ENCODE results near the gene ACTL6B. TPM values are rescaled to one million over a fixed set of nuclear protein-coding genes. Genes with fewer than 3 reads are reported as not detected.
"Not testable (repeated sequence)": the region's sequence is repeated elsewhere in the genome, so short reads cannot be mapped to it uniquely, and the experiment has no call there.

ACTL6B gene
- total RNA-seq, 1 donor from 2014 or later: not detected

DNA sequence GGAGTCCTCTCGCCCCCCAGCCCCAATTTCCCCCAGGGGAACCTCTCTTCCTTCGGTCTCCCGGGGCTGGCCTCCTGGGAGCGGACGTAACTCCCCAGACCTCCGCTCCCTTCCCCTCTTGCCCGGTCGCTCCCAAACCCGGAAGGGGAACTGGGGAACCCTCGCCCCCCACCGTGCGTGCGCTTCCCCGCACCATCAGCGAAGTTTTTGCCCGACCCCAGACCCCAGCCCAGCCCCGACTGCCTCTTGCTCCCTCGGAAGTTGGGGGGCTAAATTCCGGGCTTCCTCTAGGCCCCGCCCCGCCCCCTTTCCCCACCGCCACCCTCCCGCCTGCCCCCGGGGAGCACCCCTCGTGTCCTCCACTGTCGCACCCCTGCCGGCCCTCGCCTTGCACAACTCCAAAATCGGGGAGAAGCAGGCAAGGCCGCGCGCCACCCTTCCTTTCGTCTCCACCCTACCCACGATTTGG, 17.7 kb upstream of the ACTL6B start:
- intact Hi-C loops (cut with micrococcal nuclease): loop anchor here (1.0 to 10.0 kb wide), 13 partner anchors 17 to 589 kb away; partner anchors contain the start of genes ACTL6B, COPS6, FBXO24 and LRCH4

DNA sequence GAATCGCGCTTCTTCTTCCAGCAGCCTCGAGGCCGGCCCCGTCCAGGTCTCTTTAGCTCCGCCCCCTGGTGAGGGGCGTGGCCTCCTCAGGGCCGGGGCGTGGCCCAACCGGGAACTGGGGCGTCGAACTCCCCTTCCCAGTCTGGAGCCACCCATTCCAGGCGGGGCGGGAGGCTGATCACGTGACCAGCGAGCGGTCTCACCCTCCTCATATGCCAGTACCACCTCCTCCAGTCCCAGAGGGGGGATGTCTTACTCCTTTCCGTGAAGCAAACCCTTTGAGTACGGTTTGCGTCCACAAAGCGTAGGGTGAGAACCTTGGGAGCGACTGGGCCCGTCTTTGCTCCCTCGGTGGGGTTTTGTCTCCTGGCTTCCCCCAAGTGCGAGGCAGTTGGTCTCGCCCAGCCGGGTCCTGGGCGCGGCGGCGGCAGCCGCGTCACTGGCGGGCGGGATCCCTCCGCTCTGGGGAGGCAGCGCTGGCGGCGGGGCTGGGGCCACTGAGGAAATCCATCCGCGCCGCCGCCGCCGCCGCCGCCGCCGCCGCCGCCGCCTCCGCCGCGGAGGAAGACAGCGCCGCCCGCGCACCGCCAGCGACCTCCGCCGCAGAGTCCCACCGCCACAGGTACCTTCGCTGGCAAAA, 17.2 kb upstream of the ACTL6B start, which contains the start of gene GNB2:
TSS of gene GNB2 (plus strand) at position 439 of the 640 bp plus-strand sequence. CDS start 2,526 bp downstream, outside the sequence.
- intact Hi-C loops (cut with micrococcal nuclease): loop anchor here (1.0 to 10.0 kb wide), 13 partner anchors 17 to 589 kb away; partner anchors contain the start of genes ACTL6B, COPS6, FBXO24 and LRCH4

DNA sequence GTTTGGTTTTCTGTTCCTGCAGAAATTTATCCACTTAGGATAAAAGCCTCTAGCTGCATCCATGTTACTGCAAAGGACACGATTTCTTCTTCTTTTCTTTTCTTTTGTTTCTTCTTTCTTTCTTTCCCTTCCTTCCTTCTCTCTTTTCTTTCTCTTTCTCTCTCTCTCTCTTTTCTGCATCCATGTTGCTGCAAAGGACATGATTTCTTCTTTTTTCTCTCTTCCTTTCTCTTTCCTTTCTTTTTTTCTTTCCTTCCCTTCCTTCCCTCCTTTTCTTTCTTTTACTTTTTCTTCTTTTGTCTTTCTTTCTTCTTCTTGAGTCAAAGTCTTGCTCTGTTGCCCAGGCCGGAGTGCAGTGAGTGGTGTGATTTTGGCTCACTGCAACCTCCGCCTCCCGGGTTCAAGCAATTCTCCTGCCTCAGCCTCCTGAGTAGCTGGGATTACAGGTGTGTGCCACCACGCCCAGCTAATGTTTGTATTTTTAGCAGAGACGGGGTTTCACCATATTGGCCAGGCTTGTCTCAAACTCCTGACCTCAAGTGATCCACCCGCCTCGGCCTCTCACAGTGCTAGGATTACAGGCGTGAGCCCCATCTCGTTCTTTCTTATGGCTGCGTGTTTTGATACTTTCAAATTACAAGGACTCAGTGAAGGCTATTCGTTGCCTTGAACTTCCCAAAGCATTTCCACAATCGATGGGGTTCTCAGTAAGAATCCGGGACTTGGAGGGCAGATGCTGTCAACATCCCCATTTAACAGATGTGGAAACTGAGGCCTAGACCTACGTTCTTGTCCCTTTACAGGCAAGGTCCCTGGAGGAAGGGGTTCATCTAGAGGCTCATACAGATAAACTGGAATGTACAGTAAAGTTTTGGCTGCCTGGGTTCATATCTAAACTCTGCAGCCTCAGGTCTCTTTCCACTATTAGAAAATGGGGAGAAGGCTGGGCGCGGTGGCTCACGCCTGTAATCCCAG, 15.4 kb upstream of the ACTL6B start:
- intact Hi-C loops (cut with micrococcal nuclease): loop anchor here (10.0 kb wide), 2 partner anchors 547 to 587 kb away; partner anchors contain the start of genes COPS6, MBLAC1 and ZNF3

DNA sequence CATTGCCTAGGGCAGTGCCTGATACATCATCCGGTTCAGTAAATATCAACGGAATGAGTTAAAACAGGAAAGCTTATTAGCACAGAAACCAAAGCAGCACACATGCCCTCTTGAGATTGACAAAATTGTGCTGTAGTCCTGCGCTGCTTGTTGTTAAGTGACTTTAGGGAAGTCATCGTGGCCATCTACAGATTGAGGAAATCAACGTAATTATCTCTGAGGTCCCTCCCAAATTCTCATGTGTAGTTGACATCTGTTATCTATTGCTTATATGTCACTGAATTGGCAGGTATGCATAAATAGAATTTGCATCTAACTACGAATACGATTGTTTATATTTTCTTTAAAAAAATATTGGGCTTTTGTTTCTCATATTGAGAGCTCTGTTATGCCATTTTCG, 13.8 kb upstream of the ACTL6B start:
- intact Hi-C loops (cut with micrococcal nuclease): loop anchor here (10.0 kb wide), 2 partner anchors 545 to 585 kb away; partner anchors contain the start of genes COPS6, MBLAC1 and ZNF3

DNA sequence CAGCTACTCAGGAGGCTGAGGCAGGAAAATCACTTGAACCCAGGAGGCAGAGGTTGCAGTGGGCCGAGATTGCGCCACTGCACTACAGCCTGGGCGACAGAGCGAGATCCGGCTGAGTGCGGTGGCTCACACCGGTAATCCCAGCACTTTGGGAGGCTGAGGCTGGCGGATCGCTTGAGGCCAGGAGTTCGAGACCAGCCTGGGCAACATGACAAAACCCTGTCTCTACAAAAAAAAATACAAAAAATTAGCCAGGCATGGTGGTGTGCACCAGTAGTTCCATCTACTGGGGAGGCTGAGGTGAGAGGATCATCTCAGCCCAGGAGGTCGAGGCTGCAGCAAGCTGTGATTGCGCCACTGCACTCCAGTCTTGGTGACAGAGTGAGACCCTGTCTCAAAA, 12.9 kb upstream of the ACTL6B start:
- intact Hi-C loops (cut with micrococcal nuclease): not testable (repeated sequence)

DNA sequence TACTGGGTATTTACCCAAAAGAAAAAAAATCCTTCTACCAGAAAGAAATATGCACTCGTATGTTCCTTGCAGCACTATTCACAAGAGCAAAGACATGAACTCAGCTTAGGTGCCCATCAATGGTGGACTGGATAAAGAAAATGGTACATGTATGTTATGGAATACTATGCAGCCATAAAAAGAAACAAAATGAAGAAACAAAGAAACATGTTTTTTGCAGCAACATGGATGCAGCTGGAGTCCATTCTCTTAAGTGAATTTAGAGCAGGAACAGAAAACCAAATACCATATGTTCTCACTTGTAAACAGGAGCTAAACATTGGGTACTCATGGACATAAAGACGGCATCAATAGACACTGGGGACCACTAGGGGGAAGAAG, 11.8 kb upstream of the ACTL6B start:
- intact Hi-C loops (cut with micrococcal nuclease): no loop called here

DNA sequence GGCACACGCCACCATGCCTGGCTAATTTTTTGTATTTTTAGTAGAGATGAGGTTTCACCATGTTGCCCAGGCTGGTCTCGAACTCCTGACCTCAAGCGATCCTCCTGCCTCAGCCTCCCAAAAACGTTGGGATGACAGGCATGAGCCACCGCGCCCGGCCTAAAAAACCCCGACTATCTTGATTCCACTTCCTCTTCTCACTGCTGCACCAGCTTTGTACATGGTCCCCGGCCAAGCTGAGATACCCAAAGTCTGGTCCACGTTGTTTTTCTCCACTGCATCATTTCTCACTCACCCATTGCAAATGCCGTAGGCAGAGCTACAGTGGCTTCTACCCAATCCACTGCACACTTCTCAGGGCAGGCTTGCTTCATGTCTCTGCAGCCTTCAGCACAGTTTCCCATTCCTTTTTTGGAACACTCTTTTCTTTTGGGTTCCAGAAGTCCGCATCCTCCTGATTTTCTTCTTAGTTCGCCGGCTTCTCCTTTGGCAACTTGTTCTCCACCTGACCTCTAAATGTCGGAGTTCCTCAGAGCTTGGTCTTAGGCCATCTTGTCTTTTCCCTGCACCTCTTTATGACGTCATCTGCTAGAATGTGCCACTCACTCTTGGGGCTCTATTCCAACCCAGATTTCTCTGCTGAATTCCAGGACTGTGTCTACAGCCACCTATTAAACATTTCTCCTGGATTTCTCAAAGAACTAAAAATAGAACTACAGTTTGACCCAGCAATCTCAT, 11.3 kb upstream of the ACTL6B start:
- intact Hi-C loops (cut with micrococcal nuclease): no loop called here

DNA sequence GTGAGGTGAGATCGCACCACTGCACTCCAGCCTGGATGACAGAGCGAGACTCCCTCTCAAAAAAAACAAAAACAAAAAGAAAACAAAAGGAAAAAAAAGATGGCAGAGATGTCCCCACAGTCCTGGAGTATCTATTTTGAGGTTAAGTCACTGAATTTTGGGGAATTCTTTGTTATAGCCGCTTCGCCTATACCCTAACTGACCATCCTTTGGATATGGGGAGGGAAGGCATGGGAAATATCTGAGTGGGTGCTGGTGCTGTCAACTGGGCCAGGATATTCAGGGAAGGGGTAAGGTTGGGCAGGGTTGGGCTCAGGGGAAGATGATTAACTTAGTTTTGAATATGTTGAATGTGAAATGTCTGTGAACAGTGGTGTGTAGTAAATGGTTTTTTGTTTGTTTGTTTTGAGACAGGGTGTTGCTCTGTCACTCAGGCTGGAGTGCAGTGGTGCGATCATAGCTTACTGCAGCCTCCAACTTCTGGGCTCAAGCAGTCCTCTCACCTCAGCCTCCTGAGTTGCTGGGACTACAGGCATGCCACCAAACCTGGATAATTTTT, 9.0 kb upstream of the ACTL6B start:
- intact Hi-C loops (cut with micrococcal nuclease): no loop called here

DNA sequence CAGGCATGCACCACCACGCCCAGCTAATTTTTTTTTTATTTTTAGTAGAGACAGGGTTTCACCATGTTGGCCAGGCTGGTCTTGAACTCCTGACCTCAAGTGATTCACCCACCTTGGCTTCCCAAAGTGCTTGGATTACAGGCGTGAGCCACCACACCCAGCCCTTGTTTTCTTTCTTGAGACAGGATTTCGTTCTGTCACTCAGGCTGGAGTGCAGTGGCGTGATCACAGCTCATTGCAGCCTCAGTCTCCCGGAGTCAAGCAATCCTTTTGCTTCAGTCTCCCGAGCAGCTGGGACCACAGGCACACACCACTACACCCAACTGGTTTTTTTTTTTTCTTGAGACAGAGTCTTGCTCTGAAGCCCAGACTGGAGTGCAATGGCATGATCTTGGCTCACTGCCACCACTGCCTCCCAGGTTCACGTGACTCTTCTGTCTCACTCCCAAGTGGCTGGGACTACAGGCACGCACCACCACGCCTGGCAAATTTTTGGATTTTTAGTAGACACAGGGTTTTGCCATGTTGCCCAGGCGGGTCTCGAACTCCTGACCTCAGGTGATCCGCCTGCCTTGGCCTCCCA, 6.0 kb upstream of the ACTL6B start:
- intact Hi-C loops (cut with micrococcal nuclease): not testable (repeated sequence)

DNA sequence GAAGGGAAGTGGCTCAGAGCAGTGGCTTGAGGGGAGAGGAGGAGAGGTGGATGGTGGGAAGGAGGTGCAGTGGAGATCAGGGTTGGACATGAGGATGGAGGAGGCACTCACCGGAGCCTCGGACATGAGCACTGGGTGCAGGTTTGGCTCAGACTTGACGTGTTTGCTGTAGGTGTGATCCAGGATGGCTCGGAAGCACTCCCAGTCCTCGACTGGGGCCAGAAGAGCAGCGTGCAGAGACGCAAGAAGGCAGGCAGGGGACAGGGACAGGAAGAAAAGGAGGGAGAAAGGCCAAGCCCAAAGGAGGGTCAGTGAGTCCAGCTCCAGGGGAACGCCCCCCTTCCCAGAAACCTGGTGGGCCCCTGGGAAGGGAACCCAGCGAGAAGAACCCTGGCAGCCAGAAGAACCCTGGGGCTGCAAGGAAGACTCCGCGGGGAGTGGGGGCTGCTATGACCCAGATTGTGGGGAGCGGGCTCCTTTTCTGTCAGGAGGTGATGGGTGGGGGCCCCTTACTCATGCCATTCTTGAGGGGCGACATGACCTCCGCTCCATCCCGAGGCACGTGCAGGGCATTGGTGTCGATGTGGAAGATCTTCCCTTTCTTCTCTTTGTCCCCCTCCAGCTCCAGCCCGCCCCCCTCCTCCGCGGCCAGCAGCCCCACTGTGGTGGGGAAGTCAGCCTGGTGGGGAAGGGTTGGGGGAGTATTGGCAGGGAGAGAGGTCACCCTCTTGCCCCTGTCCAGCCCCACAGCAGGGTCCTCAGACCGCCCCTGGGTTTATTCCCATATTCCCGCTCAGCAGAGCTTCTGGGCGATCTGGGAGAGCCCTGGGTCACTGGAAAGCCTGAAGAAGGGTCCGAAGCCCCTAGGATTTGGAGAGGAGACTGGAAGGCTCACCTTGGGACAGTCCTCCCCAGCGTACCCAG, 1.1 kb downstream of the ACTL6B start:
- intact Hi-C loops (cut with micrococcal nuclease): no loop called here

DNA sequence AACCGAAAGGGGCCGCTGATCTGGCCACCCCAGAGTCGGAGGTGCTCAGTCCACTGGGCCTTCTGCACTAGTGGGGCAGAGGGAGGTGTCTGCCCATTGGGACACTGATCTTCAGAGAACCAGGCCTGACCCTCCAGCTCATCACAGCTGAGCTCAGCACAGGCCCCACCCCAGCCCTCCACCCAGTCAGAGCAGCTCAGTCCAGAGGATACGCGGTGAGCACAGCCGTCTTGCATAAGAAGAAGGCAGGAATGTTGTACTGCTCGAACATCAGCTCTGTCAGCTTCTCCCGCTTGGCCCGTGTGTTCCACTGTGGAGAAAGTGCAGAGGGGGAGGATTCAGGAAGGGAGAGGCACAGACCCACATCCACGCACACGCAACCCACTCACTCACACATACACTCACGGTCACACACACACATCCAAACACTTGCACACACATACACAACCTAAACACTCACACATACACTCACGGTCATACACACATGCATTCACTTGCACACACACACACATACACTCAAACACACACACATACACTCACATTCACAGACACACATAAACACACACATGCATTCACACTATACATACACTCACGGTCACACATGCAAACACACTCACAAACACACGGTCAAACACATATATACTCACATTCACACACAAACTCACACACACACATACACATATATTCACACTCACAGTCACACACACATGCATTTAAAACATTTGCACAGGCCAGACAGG, 6.3 kb downstream of the ACTL6B start:
- intact Hi-C loops (cut with micrococcal nuclease): no loop called here

DNA sequence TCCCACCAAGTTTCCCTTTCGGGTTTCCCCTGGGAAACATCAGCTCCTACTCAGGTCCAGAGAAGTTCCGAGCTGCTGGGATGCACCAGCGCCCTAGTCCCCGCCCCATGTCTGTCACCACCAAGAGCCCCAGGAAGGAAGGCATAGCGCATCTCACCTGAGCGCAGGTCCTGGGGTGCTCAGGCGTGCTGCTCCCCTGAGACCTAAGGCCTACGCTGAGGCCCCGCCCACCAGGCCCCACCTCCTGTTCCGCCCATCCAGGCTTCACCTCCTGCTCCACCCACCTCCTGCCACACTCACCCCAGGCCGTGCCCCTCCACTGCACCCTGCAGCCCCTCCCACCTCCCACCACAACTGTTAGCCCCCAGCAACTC, 13.7 kb downstream of the ACTL6B start:
- intact Hi-C loops (cut with micrococcal nuclease): no loop called here

DNA sequence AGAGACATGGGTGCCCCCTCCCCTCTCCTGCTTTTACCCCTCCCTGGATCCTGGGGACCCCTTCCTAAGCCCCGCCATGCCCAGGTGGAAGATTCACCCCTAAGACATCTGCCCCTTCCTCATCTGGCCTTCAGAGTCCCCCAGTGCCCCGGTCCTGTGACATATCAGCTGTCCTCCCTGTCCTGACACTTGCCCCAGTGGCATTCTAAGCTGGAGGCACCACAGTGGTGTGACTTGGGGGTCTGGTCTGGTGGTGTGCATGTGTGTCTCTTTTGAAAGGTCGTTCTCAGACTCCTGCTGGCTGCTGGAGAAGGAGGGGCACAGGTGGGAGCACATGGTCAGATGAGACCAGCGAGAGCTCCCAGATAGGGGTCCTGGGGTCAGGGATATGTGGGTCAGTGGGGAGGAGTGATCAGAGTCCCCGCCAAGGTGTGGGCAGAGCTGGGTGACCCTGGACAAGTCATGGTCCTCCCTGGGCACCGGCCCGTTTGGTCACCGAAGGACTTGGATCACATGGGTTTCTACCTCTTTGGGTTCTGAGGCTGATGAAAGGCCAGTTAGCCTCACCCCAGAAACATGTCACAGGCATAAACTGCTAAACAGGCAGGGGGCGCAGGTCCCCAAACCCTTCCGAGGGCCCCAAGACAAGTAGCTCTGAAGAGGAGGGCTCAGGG, 14.3 kb downstream of the ACTL6B start:
- intact Hi-C loops (cut with micrococcal nuclease): no loop called here

DNA sequence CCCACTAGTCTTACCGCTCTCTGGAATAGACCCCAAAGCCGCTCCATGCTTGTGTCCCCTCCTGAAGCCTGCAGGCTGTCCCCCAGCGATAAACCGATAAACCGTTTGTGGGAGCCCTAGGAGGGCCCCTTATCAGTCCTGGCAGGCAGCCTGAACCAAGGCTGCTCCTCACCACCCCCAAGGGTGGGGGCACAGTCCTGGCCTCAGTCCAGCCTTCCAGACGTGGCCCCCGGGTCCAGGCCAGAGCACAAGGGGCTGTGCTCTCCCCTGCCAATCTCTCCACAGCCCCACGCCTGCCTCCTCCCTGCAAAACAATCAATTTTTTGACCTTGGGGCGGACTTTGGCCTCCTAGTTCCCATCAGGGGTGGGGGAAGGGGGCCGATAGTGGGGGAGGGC, 14.8 kb downstream of the ACTL6B start, which contains the start of gene TFR2:
TSS of gene TFR2 (minus strand) at position 90 of the 397 bp plus-strand sequence. CDS start at position 47, 43 bp downstream.
- intact Hi-C loops (cut with micrococcal nuclease): no loop called here

DNA sequence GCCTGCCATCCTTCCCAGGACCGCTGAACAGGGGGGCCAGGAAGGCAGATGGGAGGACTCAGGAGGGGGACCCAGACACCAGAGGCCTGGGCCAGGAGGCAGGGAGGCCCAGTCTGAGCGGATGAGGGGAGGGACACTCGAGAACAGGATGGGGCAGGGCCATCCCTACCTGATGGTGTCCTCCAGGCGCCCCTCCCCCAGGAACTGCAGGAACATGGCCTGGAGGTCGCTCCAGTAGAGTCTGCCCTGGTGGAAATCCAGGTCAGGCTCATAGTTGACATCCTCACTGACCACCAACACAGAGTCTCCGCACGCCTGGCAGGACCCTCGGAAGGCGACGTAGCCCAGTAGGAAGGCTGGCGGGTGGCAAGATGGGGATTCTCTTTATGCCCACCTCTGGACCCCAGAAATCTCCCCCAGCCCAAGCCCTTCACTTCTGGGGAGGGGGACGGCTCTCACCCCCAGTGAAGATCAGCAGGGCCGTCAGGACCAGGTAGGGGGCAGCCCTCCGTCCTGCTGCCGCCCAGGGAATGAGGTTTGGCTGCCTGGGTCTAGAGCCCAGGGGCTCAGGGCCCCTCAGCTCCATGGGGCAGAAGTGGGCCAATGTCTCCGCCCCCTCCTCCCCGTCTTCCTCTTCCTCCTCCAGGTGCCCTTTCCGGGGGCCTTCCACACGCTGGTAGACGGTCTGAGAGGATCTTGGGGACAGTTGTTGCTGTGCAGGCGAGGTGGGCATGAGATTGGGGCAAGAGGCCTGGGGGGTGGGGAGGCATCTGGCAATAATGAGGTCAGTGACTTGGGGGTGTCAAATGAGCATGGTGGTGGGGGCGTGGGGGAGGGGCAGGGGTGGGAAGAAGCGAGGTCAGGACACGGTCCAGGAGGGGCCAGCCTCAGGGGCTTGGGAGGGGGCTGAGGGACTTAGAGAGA, 15.5 kb downstream of the ACTL6B start:
- intact Hi-C loops (cut with micrococcal nuclease): no loop called here

DNA sequence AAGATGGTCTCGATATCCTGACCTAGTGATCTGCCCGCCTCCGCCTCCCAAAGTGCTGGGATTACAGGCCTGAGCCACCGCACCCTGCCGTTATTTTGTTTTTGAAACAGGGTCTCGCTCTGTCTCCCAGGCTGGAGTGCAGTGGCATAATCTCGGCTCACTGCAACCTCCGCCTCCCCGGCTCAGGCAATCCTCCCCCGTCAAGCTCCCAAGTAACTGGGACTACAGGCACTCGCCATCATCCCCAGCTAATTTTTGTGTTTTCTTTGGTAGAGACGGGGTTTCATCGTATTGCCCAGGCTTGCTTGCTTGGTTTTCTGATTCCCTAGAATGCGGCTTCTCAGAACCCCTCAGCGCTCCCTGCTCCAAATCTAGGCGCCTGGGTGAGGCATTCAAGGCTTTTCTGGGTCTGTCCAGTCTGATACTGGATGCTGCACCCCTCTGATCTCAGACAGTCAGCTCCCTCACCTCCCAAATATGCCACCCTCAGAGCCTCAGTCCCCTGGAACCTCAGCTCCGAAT, 16.2 kb downstream of the ACTL6B start:
- intact Hi-C loops (cut with micrococcal nuclease): no loop called here
